Sigmoid colon (tissue), 7 donors: ENCODE results near the gene C19orf47. TPM values are rescaled to one million over a fixed set of nuclear protein-coding genes. Genes with fewer than 3 reads are reported as not detected.

ENCODE experiments used
- DNase-seq: peaks from one replicate; pipeline ENCODE4 v3.0.0-alpha.2; 2019
- H3K27ac ChIP-seq, 4 donors: fragments of 200-600 bp; sonication (generic); one replicate each; pipeline ENCODE4 v1.5.1; 2016 to 2019; ENCODE audit warnings: mild to moderate bottlenecking in 1 of 4
- H3K27me3 ChIP-seq, 3 donors: fragments of 200-600 bp; sonication (generic); one replicate each; pipeline ENCODE4 v1.5.1; 2019; ENCODE audit warnings: mild to moderate bottlenecking in 1 of 3
- H3K36me3 ChIP-seq, 4 donors: fragments of 200-600 bp; sonication (generic); one replicate each; pipeline ENCODE4 v1.5.1; 2016 to 2019
- H3K4me1 ChIP-seq, 4 donors: fragments of 200-600 bp; sonication (generic); one replicate each; pipeline ENCODE4 v1.5.1; 2017 to 2019
- H3K4me3 ChIP-seq, 4 donors: fragments of 200-600 bp; sonication (generic); one replicate each; pipeline ENCODE4 v1.5.1; 2017 to 2019; ENCODE audit warnings: mild to moderate bottlenecking in 2 of 4, moderate library complexity in 1 of 4
- H3K9me3 ChIP-seq, 4 donors: fragments of 200-600 bp in 3 of 4; sonication (generic) in 3 of 4; one replicate each; pipeline versions ENCODE4 v1.5.1 to v1.6.1; 2013 to 2019
- EP300 ChIP-seq, 4 donors: sonication (generic); formaldehyde crosslinking; IDR thresholded peaks; one replicate each; pipeline ENCODE4 v1.6.1; 2017; ENCODE audit warnings: antibody characterized with exemption in 4 of 4
- POLR2A ChIP-seq, 2 donors: fragments of 450-650 bp; IDR thresholded peaks; one replicate each; pipeline ENCODE4 v1.6.1; 2016; ENCODE audit warnings: antibody characterized with exemption in 2 of 2, mild to moderate bottlenecking in 2 of 2, moderate library complexity in 2 of 2
- POLR2AphosphoS5 ChIP-seq, 4 donors: sonication (generic); formaldehyde crosslinking; IDR thresholded peaks; one replicate each; pipeline ENCODE4 v1.6.1; 2017; ENCODE audit warnings: antibody characterized with exemption in 4 of 4
- WGBS, 2 donors: extraction: QIAGEN DNeasy Blood & Tissue Kit; methylation state at CpG; one replicate each; pipeline ENCODE4 v1.1.7; 2013; 5-methylcytosine and 5-hydroxymethylcytosine counted together
- intact Hi-C: fragments of 100-400 bp; cut with DNase I; formaldehyde crosslinking; loops from one replicate; pipeline ENCODE4 v1.15.1; 2023
- polyA plus RNA-seq, 3 donors: library from polyadenylated mRNA; stranded (reverse); fragments of 200-250 nt; gene quantifications; one replicate each; pipeline ENCODE4 v1.2.3, GENCODE V29; 2013
- total RNA-seq, 4 donors: library from RNA; depleted of rRNA; stranded (reverse); fragments of >200 nt; gene quantifications; one replicate each; pipeline ENCODE4 v1.1.0, GENCODE V29; 2016
- TF ChIP-seq, protein P1 (sequence below), 4 experiments: fragments of 450-650 bp in 3 of 4; fragments of 200-600 bp in 1 of 4; IDR thresholded peaks; one replicate each; pipeline ENCODE4 v1.5.1; 2016 to 2019; ENCODE audit warnings: antibody characterized with exemption in 4 of 4, mild to moderate bottlenecking in 3 of 4, moderate library complexity in 2 of 4
- donor health status: healthy with polysubstance abuse.
- donor health status: Bipolar disorder and iron deficiency.
- donor health status: healthy.

C19orf47 gene
- total and polyA plus RNA-seq, 7 donors, result 7.9 to 16.7 (median 10.5) TPM

GRCh38 chr19:40380199-40381037 lies 32.2 kb upstream of the C19orf47 start:
- Histone ChIP-seq H3K9me3 (no peaks in the 10 kb centered on the region), H3K36me3 (peaks cover 0 to 43% (median 20%) of the 10 kb centered on the region in 4 donors), H3K4me3 (no peak overlapping the region), H3K4me1 (no peaks in the 10 kb centered on the region), H3K27me3 (no peaks in the 10 kb centered on the region), H3K27ac (no peak overlapping the region)
- intact Hi-C loops, result no loop called here
- 84 to 89% methylated on average over 37 of the region's 37 CpGs for WGBS, 2 donors
- no peak for TF ChIP-seq POLR2A (IDR thresholded peaks at IDR 0.05)
- TF ChIP-seq, protein P1, sequence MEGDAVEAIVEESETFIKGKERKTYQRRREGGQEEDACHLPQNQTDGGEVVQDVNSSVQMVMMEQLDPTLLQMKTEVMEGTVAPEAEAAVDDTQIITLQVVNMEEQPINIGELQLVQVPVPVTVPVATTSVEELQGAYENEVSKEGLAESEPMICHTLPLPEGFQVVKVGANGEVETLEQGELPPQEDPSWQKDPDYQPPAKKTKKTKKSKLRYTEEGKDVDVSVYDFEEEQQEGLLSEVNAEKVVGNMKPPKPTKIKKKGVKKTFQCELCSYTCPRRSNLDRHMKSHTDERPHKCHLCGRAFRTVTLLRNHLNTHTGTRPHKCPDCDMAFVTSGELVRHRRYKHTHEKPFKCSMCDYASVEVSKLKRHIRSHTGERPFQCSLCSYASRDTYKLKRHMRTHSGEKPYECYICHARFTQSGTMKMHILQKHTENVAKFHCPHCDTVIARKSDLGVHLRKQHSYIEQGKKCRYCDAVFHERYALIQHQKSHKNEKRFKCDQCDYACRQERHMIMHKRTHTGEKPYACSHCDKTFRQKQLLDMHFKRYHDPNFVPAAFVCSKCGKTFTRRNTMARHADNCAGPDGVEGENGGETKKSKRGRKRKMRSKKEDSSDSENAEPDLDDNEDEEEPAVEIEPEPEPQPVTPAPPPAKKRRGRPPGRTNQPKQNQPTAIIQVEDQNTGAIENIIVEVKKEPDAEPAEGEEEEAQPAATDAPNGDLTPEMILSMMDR (IDR thresholded peaks at IDR 0.05), result no peak
- no peak for TF ChIP-seq EP300 (IDR thresholded peaks at IDR 0.05)
- TF ChIP-seq POLR2AphosphoS5 (IDR thresholded peaks at IDR 0.05), result no peak
- DNase-seq, result no peak

DNA sequence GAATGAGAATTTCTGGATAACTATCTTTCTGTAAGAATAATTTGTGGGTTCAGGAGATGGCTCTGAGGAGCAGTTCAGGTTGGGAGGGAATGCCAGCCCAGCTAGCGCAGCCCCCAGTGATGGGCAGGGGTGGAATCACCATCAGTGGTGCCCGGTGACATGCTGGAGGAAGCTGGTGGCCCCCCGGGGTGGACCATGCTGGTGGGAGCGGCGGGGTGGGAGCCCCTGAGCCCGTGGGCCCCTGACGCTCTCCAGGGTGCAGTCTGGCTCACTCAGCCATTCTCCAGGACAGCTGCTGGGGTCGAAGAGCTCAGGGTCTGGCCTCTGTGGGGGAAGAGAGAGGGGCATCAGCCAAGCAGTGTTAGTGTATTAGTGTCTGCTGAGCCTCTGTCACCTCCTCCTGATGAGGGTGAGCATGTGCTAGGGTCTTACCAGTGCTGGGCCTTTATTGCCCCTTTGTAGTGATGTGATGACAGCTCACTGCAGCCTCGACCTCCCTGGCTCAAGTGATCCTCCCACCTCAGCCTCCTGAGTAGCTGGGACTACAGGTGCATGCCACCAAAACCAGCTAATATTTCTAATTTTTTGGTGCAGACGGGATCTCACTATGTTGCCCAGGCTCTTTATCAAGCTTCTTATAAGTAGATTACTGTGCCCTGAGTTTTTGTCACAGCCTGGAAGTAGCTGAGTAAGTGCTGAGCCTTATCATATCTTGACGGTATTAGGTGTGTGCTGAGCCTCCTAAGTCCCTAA lies 31.4 kb upstream of the C19orf47 start:
- intact Hi-C loops, result no loop called here
- Histone ChIP-seq H3K27me3 (no peaks in the 10 kb centered on the region), H3K4me1 (no peaks in the 10 kb centered on the region), H3K4me3 (no peak overlapping the region), H3K9me3 (no peaks in the 10 kb centered on the region), H3K27ac (no peak overlapping the region), H3K36me3 (peaks cover 0 to 51% (median 21%) of the 10 kb centered on the region in 4 donors)
- 86 to 91% methylated on average over 11 of the region's 11 CpGs for WGBS, 2 donors
- DNase-seq, result no peak
- no peak for TF ChIP-seq POLR2A (IDR thresholded peaks at IDR 0.05)
- TF ChIP-seq POLR2AphosphoS5 (IDR thresholded peaks at IDR 0.05), result no peak
- TF ChIP-seq, protein P1 (IDR thresholded peaks at IDR 0.05), result no peak
- TF ChIP-seq EP300 (IDR thresholded peaks at IDR 0.05), result no peak

DNA sequence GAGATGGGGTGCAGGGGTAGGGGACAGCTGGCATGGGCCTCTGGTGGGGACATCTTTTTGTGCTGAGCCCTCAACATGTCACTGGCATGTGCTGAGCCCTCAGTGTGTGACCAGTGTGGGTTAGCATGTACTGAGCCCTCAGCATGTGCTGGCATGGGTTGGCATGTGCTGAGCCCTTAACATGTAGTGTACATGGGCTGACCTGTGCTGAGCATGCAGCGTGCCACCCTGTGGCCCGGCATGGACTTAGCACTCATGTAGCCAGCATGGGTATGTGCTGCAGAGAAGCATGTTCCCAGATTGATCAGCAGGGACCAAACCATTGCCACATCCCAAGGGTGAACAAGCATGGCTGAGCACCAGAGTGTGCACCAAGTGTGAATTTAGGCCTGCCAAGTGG lies 30.3 kb upstream of the C19orf47 start:
- Histone ChIP-seq H3K27ac (no peak overlapping the region), H3K4me3 (no peak overlapping the region), H3K4me1 (no peaks in the 10 kb centered on the region), H3K27me3 (no peaks in the 10 kb centered on the region), H3K9me3 (no peaks in the 10 kb centered on the region), H3K36me3 (peaks cover 0 to 62% (median 28%) of the 10 kb centered on the region in 4 donors)
- no peak for DNase-seq
- 88 to 89% methylated on average over 2 of the region's 2 CpGs for WGBS, 2 donors
- no peak for TF ChIP-seq POLR2A (IDR thresholded peaks at IDR 0.05)
- TF ChIP-seq, protein P1 (IDR thresholded peaks at IDR 0.05), result no peak
- TF ChIP-seq POLR2AphosphoS5 (IDR thresholded peaks at IDR 0.05), result no peak
- TF ChIP-seq EP300 (IDR thresholded peaks at IDR 0.05), result no peak
- intact Hi-C loops, result no loop called here

DNA sequence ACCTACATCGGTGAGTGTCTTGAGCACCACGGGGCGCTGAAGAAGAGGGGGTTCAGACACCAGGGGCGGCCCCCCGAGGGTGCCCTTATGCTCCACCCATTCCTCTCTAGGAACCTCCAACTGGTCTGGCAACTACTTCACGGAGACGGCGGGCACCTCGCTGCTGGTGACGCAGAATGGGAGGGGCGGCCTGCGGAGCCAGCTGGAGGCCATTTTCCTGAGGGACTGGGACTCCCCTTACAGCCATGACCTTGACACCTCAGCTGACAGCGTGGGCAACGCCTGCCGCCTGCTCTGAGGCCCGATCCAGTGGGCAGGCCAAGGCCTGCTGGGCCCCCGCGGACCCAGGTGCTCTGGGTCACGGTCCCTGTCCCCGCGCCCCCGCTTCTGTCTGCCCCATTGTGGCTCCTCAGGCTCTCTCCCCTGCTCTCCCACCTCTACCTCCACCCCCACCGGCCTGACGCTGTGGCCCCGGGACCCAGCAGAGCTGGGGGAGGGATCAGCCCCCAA lies 29.7 kb upstream of the C19orf47 start:
- H3K27me3 ChIP-seq, result no peaks in the 10 kb centered on the region
- intact Hi-C loops, result no loop called here
- H3K4me3 ChIP-seq, result no peak overlapping the region
- no peak overlapping the region for H3K27ac ChIP-seq
- TF ChIP-seq, protein P1 (IDR thresholded peaks at IDR 0.05), result no peak
- TF ChIP-seq POLR2A (IDR thresholded peaks at IDR 0.05), result no peak
- peaks cover 0 to 68% (median 29%) of the 10 kb centered on the region in 4 donors for H3K36me3 ChIP-seq
- H3K9me3 ChIP-seq, result no peaks in the 10 kb centered on the region
- H3K4me1 ChIP-seq, result no peaks in the 10 kb centered on the region
- 94% methylated on average over 25 of the region's 25 CpGs for WGBS, 2 donors
- DNase-seq, result no peak
